Measurements from ENCODE around the gene IDUA.

DNA sequence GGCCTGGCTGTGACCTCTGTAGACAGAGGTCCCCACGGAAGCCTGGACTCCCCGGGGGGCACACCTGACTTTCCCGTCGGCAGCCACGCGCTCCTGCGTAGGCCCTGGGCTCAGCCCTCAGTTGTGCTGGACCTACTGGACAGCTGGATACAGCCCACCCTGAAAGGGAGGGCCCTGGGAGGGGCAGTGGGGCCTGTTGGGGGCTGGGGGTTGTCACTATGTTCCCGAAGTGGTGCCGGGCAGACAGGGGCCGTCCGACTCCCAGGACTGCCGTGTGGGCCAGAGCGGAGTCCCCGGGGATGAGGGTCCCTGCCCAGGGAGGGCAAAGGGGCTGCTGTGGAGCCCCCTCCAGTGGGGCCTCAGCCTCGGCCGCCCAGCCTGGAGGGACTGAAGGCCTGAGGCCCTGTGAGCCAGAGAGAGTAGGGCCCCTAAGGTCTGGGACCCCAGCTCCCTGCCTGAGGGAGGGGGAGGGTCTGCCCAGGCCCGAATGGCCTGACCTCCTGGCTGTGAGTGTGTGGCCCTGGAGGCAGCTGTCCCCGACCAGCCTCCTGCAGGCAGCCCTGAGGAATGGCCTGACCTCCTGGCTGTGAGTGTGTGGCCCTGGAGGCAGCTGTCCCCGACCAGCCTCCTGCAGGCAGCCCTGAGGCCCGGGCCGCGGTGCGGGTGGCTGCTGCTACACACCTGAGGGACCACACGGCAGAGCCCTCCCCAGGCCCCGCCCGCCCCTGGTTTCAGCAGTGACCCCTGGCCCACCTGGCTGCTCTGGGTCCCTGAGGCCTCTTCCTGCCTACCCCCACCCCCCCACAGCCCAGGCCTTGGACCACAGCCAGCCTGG is 50.3 kb downstream of the IDUA start:
- TF ChIP-seq, protein P1, sequence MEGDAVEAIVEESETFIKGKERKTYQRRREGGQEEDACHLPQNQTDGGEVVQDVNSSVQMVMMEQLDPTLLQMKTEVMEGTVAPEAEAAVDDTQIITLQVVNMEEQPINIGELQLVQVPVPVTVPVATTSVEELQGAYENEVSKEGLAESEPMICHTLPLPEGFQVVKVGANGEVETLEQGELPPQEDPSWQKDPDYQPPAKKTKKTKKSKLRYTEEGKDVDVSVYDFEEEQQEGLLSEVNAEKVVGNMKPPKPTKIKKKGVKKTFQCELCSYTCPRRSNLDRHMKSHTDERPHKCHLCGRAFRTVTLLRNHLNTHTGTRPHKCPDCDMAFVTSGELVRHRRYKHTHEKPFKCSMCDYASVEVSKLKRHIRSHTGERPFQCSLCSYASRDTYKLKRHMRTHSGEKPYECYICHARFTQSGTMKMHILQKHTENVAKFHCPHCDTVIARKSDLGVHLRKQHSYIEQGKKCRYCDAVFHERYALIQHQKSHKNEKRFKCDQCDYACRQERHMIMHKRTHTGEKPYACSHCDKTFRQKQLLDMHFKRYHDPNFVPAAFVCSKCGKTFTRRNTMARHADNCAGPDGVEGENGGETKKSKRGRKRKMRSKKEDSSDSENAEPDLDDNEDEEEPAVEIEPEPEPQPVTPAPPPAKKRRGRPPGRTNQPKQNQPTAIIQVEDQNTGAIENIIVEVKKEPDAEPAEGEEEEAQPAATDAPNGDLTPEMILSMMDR (IDR thresholded peaks at IDR 0.05; ENCODE audit: low read depth, low read length): no peak
- no peak for TF ChIP-seq EZH2phosphoT487 (IDR thresholded peaks at IDR 0.05; ENCODE audit: low read depth)

Data from OCI-LY3 (cell line).